GM18907 (cell line): ENCODE measurements around the gene RBX1.
"Not testable (repeated sequence)": the region's sequence is repeated elsewhere in the genome, so short reads cannot be mapped to it uniquely, and the experiment has no call there.

Experiments used
- ATAC-seq: cut with Tn5 transposase; IDR thresholded peaks from one replicate; pipeline ENCODE4 v1.9.1; 2021; ENCODE audit warnings: mild to moderate bottlenecking, moderate library complexity; ENCODE audit not compliant: unreplicated experiment

Gene RBX1

DNA sequence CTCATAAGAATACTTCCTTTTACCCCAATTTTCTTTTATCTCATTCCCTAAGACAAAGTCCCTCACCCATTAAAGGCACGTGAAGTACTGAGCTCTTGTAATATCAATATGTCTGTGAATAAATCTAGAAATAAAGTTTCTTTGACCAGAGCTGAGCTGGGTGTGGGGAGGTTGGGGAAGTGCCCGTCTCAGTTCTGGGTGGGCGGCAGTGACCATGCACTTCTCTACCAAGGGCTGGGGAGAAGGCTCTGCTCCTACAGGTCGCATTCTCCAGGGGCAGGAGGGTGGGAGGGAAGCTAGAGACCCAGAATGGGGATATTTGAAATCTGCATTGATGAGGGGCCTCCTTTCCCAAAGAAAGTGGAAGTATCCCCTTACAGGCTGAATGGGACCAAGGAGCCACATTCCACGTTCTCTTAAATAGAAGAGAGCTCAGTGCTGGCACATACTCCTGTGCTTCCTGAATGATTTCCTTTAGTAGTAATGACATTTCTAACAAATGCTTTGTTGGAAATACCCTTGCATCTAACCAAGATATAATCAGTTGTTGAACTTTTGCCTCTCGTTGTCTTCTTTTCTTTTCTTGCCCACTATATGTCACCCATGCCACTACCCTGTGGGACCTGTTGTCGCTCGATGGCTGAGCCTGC lies 16.1 kb downstream of the RBX1 start:
- ATAC-seq, result no peak

DNA sequence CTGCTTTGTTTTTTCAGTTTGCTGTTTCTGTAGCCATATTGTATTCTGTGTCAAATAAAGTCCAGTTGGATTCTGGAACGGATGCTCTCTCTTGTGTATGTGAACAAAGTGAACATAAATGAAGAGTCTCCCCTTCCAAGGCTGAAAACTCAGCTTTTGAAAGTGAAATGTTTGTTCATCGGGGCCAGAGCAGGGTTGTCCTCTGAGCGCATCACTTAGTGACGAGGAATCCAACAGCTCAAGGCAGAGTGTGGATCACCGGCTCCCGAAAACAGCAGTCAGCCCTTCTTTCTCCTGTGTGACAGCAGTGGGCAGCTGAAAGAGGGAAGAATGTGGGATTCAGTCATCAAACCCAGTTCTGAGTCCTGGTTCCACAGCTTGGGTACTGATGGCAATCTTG lies 21.4 kb downstream of the RBX1 start:
- no peak for ATAC-seq

DNA sequence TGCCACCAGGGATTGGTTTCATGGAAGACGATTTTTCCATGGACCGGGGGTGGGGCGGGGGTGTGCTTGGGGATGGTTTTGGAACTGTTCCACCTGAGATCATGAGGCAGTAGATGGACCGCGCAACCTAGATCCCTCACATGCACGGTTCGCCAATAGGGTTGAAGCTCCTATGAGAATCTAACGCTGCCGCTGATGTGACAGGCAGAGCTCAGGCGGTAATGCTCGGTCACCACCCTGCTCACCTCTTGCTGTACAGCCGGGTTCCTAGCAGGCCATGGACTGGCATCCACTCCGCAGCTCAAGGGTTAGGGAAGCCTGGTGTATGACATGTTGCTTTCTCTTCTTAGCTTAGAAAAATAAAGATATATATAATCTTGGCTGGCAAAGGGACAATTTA lies 22.0 kb downstream of the RBX1 start:
- ATAC-seq, result no peak

DNA sequence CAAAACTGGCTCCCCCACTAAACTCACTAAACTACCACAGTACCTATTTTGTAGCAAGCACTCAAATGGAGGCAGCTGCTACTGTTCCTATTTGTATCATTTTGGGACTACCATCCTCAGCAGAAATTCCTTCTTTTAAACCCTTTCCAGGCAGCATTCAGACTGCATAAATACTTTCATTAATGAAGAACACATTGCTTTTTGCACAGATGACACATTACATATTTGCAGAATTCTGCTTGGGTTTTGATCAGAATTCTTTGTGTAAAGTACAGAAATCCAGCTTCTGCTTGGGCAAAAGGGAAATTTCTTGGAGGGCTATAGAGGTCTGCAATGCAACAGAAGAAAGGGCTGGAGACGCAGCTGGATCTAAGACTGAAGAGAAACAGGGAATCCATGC lies 24.2 kb downstream of the RBX1 start:
- ATAC-seq, result no peak

DNA sequence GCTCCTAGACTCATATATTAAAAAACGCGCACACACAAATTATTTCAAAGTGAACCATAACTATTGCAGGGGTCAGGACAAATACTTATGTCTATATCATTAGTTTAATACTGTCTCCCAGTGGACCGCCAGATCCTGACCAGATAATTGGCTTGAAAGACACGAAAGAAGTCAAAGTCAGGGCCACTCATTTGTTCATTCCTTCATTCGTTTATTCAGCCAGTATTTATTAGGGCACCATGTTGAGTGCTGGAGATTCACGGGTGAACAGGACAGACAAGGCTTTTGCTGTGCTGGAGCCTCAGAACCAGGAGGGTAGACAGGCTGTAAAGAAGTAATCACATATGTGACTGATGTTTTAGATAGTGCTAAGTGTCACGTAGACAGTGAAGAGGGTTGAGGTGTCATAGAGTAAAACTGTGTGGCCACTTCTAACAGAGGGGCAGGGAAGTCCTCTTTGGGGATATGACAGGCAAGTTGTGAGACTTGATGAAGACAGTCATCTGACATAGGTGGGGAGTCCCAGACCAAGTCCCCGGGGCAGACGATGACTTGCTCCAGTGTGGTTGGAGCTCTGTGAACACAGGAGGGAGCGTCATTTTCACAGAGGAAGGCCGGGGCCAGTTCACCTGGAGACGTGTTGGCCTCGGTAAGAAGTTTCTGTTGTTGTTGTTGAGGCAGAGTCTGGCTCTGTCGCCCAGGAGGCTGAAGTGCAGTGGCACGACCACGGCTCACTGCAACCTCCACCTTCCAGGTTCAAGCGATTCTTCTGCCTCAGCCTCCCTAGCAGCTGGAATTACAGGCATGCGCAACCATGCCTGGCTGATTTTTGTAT lies 25.9 kb downstream of the RBX1 start:
- ATAC-seq, result no peak

DNA sequence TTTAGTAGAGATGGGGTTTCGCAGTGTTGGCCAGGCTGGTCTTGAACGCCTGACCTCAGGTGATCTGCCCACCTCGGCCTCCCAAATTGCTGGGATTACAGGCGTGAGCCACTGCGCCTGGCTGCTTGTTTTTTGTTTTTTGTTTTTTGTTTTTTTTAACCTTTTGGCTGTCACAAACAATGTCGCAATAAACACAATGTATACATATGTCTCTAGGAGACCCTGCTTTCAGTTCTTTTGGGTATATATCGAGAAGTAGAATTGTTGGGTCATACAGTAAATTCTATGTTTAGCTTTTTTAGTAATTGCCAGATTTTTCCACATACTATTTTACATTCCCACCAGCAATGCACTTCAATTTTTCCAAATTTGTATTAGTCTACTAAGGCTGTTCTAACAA lies 28.0 kb downstream of the RBX1 start:
- ATAC-seq, result no peak

DNA sequence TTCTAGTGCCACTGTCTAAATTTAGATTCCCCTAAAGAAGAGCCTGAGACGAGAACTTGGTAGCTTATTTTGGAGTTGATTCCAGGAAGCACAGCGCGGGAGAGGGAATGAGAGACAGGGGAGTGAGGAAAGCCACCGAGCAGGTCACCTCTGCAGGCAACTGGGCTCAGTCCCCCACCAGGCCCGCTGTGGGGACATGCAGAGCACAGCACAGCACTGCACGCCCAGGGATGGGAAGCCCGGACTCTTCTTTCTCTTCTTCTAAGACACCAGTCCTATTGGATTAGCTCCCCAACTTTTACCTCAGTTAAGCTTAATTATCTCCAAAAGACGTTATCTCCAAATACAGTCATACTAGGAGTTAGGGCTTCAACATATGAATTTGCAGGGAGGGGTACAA lies 28.7 kb downstream of the RBX1 start:
- no peak for ATAC-seq

DNA sequence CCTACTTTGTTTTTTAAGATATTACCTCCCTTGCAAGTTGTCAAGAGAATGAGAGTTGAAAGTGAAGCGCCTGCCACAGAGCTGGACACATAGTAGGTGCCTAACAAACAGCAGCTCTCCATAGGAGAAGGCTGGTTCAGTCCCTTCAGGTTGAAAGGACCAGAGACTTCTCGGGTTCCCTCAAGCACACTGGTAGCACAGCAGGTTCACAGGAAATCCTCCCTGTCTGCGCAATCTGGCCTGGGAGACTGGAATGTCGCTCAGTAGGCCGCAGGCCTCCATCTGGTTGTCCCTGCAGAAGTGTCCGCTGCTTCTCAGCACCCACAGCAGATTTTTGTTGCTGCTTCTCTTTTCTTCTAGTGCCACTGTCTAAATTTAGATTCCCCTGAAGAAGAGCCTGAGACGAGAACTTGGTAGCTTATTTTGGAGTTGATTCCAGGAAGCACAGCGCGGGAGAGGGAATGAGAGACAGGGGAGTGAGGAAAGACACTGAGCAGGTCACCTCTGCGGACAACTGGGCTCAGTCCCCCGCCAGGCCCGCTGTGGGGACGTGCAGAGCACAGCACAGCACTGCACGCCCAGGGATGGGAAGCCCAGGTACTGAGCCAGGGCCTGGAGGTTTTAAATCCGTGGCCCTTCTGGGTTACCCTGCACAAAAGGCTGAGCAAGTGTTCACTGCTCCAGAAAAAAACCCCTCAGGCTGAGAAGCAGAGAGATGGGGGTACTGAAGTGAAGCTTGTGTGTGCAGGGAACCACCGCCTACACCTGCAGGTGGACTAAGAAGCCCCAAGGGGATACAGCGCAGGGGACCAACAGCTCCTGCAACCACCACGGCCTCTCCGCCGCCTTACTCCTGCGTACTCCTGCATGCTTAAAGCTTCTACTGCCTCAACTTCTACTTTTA lies 31.6 kb downstream of the RBX1 start:
- no peak for ATAC-seq

DNA sequence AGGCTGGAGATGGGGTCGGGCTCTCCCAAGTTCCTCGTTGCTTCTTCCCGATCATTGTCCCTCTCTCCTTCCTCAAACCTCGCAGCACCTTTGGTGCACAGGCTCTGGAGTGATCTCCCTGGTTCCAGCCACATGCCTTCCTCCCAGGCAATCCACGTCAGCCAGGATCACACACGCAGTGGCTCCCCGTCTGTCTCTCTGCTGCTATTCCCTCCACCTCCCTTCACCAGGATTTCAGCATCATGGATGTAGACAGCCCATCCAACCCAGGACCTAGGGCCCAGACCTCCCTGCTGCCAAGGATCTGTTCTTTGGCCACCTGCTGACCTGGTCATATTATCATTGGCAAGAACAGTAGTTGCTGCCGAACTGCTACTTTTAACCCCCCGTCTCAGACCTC lies 40.1 kb downstream of the RBX1 start:
- no peak for ATAC-seq

DNA sequence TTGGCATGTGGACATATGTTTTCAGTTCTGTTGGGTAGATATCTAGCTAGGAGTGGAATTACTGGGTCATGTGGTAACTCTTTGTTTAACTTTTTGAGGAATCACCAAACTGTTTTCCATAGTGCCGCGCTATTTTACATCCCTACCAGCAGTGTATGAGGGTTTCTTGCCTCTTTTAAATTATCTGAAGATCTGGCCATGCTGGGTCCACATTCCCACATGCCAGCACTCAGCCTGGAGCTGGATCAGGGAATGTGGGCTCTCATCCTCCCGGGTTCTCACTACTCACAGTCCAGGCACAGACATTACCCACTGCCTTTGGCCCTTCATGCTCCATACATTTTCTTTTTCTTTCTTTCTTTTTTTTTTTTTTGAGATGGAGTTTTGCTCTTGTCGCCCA lies 44.6 kb downstream of the RBX1 start:
- no peak for ATAC-seq

DNA sequence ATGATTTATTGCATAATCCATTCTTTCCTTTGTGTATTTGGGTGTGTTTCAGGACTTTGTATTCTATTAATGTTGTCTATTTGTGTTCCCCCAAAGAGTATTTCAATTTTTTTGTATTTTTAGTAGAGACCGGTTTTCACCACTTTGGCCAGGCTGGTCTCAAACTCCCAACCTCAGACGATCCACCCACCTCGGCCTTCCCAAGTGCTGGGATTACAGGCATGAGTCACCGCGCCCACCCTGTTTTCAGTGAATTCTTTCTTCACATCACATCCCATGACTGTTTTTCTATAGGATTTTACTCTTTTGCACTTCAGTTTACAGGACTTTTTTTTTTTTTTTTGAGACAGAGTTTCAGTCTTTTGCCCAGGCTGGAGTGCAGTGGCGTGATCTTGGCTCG lies 46.3 kb downstream of the RBX1 start:
- ATAC-seq, result no peak

DNA sequence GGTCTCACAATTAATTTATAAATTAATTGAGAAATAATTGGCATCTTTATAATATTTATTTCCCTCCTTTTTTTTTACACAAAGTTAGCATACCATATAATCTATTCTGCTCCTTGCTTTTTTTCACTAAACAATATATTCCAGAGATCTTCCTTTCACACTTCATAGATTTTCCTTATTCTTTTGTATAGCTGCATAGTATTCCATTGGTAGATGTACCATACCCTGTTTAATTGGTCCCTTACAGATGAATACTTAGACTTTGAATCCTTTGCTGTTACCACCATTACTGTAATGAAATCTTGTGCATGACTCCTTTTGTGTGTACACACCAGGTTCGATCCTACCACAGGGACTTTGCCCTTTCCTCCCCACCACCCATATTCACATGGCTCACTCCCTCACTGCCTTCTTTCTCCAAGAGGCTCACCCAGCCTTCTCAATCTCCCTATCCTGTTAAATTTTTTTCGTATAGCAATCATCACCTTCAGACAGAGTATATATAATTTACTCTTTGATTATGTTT lies 48.9 kb downstream of the RBX1 start:
- ATAC-seq, result no peak

DNA sequence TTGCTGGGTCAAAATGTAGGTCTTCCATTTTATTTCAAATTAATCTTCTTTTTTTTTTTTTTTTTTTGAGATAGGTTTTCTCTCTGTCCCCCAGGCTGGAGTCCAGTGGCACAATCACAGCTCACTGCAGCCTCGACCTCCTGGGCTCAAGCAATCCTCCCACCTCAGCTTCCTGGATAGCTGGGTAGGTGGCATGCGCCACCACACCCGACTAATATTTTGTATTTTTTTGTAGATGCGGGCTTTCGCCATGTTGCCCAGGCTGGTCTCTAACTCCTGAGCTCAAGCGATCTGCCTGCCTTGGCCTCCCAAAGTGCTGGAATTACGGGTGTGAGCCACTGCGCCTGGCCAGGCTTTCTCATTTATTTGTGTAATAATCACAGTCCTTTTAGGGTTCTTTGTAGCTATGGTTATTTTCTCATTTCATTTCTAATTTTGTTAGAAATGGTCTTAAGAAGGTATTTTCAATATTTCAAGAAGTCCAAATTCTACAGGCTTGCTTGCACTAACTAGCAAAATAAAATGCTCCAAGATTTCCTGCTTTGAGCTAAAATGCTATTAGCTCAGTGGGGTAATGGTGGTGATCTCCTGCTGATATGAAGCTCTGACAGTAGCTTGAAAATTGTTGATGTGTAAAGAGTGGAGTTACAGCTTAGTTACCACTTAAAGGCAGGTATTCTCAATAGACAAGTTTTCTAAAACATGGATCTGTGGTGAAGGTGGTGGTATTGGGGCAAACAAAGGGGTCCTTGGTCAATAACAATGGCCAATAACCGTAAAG lies 50.0 kb downstream of the RBX1 start:
- ATAC-seq, result no peak

DNA sequence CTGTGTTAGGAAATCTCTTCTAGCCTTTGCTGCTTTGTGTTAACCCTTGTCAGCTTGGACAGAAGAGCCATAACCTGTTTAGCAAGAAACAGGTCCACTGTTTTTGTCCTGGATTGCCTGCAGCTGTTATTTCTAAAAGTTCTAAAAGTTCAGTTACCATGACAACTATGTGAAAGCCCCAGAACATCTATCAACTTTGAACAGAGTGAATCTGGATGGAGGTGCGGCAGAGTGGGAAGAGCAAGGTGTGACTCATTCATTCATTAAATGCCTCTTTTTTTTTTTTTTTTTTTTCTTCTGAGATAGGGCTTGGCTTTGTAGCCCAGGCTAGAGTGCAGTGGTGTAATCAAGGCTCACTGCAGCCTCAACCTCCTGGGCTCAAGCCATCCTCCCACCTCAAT lies 50.5 kb downstream of the RBX1 start:
- no peak for ATAC-seq

DNA sequence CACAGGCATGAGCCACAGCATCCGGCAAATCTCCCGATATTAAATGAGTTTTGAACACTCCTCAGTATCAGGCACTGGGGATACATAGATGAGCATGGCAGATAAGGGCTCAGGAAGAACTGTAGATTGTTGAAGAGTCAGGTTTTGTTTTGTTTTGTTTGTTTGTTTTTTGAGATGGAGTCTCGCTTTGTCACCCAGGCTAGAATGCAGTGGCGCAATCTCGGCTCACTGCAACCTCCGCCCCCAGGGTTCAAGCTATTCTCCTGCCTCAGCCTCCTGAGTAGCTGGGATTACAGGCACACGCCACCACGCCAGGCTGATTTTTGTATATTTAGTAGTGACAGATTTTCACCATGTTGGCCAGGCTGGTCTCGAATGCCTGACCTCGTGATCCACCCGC lies 51.2 kb downstream of the RBX1 start:
- ATAC-seq, result not testable (repeated sequence)

DNA sequence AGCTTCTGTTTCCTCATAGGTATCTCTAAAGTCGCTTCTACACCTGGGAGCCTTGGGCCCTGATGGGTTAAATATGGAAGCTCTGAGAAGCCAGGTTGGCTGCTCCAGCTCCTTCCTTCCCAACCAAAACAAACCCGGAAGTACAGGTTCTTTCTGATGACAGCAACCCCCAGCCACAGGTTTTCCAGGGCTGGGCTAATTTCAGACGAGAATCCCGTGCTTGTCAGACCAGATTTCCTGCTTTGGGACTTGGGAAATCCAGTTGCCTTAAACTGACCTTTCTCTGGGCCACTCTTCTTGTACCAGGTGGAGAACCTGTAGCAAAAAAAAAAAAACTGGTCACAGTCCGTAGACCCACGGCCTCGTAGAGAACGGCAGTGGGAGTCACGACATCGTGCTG lies 51.9 kb downstream of the RBX1 start:
- no peak for ATAC-seq

DNA sequence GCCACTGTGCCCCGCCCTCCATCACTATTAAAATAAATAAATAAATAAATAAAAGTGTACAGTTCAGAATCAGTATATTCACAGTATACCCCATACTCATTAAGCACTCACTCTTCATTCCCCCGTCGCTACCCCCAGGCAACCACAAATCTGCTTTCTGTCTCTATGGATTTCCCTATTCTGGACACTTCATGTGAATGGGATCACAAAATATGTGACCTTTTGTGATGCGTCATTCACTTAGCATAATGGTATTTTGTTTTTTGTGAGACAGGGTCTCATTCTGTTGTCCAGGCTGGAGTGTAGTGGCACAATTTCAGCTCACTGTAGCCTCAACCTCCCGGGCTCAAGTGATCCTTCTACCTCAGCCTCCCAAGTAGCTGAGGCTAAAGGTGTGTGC lies 52.8 kb downstream of the RBX1 start:
- no peak for ATAC-seq

DNA sequence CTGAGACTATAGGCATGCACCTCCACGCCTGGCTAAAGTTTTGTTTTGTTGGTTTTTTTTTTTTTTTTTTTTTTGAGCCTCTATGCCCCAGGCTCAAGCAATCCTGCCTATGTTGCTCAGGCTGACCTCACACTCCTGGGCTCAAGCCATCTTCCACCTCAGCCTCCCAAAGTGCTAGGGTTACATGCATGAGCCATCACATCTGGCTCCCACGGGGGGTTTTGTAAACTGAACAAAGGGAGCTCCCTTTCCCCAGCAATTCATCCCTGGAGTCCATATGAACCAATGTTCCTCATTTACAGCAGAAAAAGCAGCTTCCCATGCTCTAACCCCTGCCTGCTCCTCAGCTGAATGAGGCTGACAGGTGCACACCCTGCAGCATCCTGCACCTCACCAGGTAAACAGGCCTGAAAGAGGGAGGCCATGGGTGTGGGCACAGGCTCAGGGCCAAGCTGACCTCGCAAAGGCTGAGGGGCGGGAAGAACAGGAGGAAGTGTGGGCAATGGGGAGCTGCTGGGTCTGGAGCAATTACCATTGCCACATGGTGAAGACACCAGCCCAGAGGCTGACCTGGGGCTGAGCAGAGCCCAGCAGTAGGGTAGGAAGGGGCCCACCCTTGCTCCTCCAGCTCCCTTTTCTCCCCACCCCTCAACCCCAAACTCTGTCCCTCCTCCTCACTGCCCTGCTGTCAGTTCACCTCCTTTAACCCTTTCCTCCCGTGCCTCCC lies 58.2 kb downstream of the RBX1 start:
- ATAC-seq, result no peak

DNA sequence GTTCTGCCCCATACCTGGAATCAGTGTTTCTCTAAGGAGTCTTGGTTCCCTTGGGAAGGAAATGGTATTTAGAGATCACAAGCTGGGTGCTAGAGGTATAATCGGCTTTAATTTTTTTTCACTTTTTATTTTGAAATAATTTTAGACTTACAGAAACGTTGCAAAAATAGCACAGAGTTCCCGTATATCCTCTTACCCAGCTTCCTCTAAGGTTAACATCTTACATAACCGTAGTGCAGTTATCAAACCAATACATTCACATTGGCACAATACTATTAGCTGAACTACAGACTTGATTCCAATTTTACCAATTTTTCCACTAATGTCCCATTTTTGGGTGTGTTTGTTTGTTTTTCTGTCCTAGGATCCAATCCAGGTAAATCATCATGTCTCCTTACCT lies 63.8 kb downstream of the RBX1 start:
- no peak for ATAC-seq

DNA sequence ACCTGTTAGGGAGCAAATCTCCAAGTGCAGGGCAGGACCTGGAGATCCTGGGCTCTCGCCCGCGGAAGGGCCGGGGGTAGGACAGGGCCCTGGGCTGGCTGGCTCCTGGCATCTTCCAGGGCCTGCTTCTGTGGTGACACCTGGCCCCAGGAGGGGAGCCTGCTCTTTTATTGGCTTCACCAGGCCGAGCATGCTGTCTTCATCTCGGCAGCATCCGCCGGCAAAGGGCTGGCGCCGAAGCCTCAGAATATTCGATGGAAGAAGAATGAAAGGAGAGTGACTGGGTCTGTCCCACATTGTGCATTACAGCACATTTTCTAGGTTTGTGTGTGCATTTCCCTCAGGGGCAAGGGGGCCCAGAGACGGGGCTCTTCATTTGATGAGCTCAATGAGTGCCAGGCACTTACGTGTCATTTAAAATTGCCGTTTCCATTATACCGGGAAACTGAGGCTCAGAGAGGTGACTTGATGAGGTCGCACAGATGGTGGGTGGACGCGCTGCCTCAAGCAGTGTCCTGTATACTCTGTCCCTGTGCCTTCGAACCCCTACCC lies 70.0 kb downstream of the RBX1 start:
- ATAC-seq, result no peak
